ENCODE measurements around the gene SNX15. TPM values are rescaled to one million over a fixed set of nuclear protein-coding genes. Genes with fewer than 3 reads are reported as not detected.

Gene SNX15
- total RNA-seq, 1 donor from 2014 or later = 25.1 TPM

DNA sequence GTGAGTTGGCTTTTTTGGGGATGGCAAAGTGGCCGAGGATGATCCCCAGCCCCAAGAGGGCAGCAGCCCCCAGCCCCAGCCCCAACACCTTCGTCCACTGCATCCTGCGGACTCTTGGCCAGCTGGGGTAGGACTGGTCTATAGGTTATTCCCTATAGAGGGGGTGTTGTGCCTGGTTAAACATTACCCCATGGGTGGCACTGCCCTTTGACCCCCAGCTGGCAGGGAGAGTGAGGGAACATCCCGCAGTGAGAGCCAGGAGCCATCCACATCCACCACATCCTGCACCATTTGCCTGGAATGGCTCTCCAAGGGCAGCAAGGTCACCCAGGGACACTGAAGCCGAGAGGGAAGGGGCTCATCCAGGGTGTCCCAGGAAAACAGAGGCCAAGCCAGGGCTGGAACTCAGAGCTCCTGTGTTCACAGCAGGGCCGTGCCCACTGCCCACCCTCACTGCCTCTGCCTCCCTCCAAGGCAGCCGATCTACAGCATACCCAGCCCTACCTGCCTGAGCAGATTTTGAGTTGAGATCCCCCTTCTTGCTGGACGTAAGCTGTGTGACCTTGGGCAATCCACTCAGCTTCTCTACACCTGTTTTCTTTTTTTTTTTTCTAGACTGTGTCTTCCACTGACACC lies 31.3 kb downstream of the SNX15 start, which contains the start of gene NAALADL1:
NAALADL1 (minus strand) TSS at position 135 of the 636 bp plus-strand sequence; CDS start at position 103, 32 bp downstream.
- Histone ChIP-seq H3K9me3 (no peaks in the 10 kb centered on the region), H3K4me1 (no peaks in the 10 kb centered on the region), H3K27me3 (no peaks in the 10 kb centered on the region), H3K36me3 (no peaks in the 10 kb centered on the region), H3K4me3 (no peak within 1 kb of the TSS), H3K27ac (no peak within 1 kb of the TSS)
- intact Hi-C loops (cut with DNase I) = no loop called here
- DNase-seq (ENCODE audit: low spot score in 2 of 2) = no peak
- TF ChIP-seq CTCF (IDR thresholded peaks at IDR 0.05) = no peak

- DNase-seq (ENCODE audit: low spot score in 2 of 2) = no peak
- Histone ChIP-seq H3K27ac (no peak overlapping the region), H3K9me3 (no peaks in the 10 kb centered on the region), H3K4me1 (no peaks in the 10 kb centered on the region), H3K27me3 (no peaks in the 10 kb centered on the region), H3K4me3 (no peak overlapping the region), H3K36me3 (no peaks in the 10 kb centered on the region)
- no peak for TF ChIP-seq CTCF (IDR thresholded peaks at IDR 0.05)
- intact Hi-C loops (cut with DNase I) = no loop called here
These were observed 32.3 kb downstream of the SNX15 start for GRCh38 chr11:65059523-65059922.

DNA sequence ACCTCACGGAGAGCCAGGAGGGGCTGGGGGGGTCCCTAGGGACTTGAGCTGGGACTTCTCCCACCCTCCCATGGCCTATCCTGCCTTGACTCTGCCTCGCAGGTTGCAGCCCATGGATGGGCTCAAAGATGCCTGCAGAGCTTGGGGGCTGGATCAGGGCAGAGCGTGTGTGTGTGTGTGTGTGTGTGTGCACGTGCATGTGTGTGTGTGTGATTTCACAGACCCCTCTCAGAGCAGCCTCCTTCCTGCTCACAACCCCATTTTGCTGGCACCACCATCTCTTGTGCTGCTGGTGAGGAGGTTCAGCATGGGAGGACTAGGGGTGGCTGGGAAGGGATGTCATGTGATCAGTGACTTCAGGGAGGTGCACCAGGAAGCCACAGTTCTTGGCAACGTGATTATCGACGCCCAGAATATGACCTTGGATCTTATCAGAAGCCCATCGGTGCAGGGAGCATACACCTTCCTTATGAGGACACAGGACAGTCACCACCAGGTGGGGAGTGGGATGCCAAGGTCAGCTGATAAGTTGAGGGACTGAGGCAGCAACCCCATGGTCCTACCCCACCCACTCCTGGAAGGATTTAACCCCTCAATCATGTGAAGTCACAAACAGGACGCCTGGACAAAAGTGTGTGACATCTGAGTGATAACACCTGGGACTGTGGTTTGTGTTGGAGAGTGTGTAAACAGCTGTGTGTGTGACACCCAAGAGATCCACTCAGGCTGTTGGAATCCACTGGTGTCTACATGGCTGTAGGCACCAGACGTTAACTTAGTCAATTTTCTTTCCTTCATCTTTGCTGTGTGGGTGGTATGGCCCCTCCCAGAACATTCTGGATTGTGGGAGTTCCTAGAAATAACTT lies 33.0 kb downstream of the SNX15 start:
- Histone ChIP-seq H3K36me3 (no peaks in the 10 kb centered on the region), H3K4me1 (no peaks in the 10 kb centered on the region), H3K4me3 (no peak overlapping the region), H3K27me3 (no peaks in the 10 kb centered on the region), H3K27ac (no peak overlapping the region), H3K9me3 (no peaks in the 10 kb centered on the region)
- no peak for TF ChIP-seq CTCF (IDR thresholded peaks at IDR 0.05)
- intact Hi-C loops (cut with DNase I) = no loop called here
- no peak for DNase-seq (ENCODE audit: low spot score in 2 of 2)

DNA sequence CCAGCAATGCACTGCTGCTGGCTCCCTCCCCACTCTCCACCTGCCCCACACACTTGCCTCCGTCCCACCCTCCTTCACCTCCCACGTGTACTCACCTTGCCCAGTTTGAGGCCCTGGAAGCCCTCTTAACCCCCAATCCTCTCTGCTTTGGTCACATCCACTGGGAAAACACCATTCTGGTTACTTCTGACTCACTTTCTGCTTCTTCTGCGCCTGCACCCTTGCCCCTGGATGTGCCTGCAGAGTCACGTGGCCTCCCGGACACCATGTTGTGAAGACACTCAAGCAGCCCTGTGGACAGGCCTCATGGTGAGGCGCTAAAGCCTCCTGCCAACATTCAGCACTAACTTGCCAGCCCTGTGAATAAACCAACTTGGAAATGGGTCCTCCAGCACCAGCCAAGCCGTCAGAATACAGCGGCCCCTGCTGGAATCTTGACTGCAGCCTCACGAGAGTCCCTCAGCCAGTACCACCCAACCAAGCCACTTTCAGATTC lies 33.7 kb downstream of the SNX15 start:
- no peak overlapping the region for H3K27ac ChIP-seq
- no peaks in the 10 kb centered on the region for H3K9me3 ChIP-seq
- H3K36me3 ChIP-seq = no peaks in the 10 kb centered on the region
- intact Hi-C loops (cut with DNase I) = no loop called here
- H3K27me3 ChIP-seq = no peaks in the 10 kb centered on the region
- H3K4me3 ChIP-seq = no peak overlapping the region
- H3K4me1 ChIP-seq = no peaks in the 10 kb centered on the region
- no peak for DNase-seq (ENCODE audit: low spot score in 2 of 2)
- TF ChIP-seq CTCF (IDR thresholded peaks at IDR 0.05) = no peak

- no peaks in the 10 kb centered on the region for H3K36me3 ChIP-seq
- no peak overlapping the region for H3K27ac ChIP-seq
- H3K9me3 ChIP-seq = no peaks in the 10 kb centered on the region
- H3K4me3 ChIP-seq = no peak overlapping the region
- no peaks in the 10 kb centered on the region for H3K4me1 ChIP-seq
- no peak for TF ChIP-seq CTCF (IDR thresholded peaks at IDR 0.05)
- H3K27me3 ChIP-seq = no peaks in the 10 kb centered on the region
- no peak for DNase-seq (ENCODE audit: low spot score in 2 of 2)
- intact Hi-C loops (cut with DNase I) = no loop called here
These were observed 36.3 kb downstream of the SNX15 start for GRCh38 chr11:65063532-65063931.

All from ascending aorta (tissue), 2 donors.